HG03354 (cell line): ENCODE results near the gene SLC25A6.
A peak's percentile ranks its signal among the peaks of the same experiment; 100 is the strongest.
"Not testable (repeated sequence)": the region's sequence is repeated elsewhere in the genome, so short reads cannot be mapped to it uniquely, and the experiment has no call there.

Experiments used
- ATAC-seq: cut with Tn5 transposase; IDR thresholded peaks from one replicate; pipeline ENCODE4 v1.9.1; 2021; ENCODE audit warnings: mild to moderate bottlenecking; ENCODE audit not compliant: unreplicated experiment, poor library complexity, severe bottlenecking

The SLC25A6 gene

DNA sequence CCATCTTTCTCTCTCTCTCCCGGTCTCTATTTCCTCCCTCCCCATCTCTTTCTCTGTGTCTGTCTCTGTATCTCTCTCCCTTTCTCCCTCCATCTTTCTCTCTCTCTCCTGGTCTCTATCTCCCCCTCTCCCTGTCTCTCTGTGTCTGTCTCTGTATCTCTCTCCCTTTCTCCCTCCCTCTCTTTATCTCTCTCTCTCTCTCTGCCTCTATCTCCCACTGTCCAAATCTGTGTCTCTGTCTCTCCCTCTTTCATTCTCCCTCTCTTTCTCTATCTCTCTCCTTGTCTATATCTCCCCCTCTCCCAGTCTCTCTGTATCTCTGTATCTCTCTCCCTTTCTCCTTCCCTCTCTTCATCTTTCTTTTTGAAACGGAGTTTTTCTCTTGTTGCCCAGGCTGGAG lies 31.7 kb downstream of the SLC25A6 start:
- ATAC-seq = no peak

GRCh38 chrX:1359477-1359873 lies 32.4 kb downstream of the SLC25A6 start:
- no peak for ATAC-seq

DNA sequence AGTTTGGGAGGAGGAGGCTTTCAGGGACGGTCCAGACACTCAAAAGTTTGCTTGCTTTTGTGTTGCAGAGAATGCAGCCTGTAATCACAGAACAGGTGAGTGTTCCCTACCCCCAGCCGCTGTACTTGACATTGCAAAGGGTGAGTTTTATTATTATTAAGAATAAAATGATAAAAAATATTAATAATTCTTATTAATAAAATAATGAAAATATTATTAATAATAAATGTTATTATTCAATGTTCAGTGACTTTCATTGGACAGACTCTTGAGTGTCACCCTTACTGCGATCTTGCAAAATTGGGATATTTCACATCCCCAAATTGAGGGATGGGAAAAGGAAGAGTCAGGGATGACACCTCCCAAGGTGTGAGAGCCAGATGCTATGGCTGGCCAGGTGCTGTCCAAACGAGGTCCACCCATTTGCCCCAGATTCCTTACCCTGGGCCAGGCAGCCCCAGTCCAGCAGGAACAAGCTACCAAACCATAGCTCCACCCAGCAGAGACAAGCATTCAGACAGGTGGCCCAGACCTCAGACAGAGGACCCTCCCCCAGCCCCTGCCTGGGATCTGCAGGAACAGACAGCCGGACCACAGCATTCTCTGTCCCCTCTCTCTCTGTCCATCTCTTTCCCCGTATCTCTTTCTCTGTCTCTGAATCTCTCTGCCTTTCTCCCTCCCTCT lies 33.0 kb downstream of the SLC25A6 start:
- no peak for ATAC-seq

GRCh38 chrX:1357993-1358392 lies 33.9 kb downstream of the SLC25A6 start:
- no peak for ATAC-seq

DNA sequence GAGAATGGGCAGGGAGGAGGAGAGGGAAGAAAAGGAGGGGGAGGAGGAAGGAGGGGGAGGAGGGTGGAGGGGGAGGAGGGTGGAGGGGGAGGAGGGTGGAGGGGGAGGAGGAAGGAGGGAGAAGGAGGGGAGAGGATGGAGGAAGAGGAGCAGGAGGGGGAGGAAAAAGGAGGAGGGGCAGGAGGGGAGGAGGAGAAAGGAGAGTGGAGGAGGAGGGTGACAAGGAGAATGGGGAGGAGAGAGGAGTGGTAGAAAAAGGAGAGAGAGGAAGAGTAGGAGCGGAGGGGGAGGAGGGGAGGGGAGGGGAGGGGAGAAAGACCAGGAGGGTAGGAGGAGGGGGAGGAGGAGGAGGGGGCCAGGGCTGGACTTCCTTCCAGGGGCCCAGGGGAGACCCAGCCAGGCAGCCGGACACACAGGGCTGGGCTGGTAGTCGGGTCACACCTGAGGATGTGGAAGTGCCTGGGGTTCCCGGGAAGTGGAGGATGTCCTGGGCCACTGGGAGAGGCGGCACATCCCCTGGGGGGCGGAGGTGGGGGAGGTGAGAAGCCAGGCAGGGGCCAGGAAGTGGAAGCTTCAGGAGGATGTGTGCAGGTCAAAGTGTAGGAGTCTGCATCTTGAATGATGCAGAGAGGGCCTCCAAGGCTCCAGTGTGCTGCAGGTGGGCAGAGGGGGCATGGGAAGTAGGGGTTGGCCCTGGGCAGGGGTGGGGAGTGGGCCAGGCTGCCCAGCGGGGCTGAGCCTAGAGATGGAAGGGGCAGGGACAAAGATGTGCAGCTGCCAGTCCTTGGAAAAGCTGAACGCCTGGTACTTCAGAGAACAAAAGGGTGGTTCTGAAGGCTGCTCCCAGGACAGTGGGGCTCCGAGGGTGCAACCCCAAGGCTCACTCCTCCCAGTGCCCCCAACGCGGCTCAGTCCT lies 36.5 kb downstream of the SLC25A6 start:
- ATAC-seq = no peak

GRCh38 chrX:1354036-1355019 lies 37.6 kb downstream of the SLC25A6 start:
- ATAC-seq = no peak

- no peak for ATAC-seq
These were observed 39.8 kb downstream of the SLC25A6 start for GRCh38 chrX:1351981-1352714.

DNA sequence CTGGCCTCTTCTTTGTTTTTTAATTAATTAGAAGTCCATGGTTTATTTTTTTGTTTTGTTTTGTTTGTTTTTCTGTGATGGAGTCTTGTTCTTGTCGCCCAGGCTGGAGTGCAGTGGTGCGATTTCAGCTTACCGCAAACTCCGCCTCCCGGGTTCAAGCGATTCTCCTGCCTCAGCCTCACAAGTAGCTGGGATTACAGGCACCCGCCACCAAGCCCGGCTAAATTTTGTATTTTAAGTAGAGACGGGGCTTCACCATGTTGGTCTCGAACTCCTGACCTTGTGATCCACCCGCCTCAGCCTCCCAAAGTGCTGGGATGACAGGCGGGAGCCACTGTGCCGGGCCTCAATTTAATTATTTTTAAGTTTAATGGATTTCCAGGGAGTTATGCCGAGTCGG lies 42.3 kb downstream of the SLC25A6 start:
- not testable (repeated sequence) for ATAC-seq

DNA sequence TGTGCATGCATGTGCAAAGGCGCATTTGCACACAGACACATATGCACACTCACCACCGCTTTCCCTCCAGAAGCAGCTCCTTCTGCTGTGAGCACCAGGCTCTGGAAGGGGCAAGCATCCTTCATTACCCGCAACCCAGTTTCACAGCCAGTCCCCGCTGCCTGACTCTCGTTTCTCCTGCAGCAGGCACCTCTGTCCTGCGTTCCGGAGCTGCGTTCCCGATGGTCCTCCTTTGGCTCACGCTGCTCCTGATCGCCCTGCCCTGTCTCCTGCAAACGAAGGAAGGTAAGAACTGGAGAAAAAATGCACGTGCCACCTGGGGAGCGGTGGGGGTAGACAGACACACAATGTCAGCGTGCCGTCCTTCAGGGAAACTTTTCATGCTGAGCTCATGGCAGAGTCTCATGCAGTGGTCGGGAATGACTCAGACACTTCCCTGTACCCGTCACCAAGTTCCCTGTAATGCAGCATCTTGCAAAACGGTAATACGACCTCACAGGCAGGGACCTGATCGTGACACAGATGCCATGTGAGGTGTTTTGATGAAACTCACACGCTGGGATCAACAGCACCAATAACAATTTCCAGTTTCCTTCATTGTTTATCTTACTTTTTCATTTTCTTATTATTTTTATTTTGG lies 50.2 kb downstream of the SLC25A6 start:
- no peak for ATAC-seq

GRCh38 chrX:1336948-1337779 lies 54.7 kb downstream of the SLC25A6 start:
- peak; percentile 46 for ATAC-seq

DNA sequence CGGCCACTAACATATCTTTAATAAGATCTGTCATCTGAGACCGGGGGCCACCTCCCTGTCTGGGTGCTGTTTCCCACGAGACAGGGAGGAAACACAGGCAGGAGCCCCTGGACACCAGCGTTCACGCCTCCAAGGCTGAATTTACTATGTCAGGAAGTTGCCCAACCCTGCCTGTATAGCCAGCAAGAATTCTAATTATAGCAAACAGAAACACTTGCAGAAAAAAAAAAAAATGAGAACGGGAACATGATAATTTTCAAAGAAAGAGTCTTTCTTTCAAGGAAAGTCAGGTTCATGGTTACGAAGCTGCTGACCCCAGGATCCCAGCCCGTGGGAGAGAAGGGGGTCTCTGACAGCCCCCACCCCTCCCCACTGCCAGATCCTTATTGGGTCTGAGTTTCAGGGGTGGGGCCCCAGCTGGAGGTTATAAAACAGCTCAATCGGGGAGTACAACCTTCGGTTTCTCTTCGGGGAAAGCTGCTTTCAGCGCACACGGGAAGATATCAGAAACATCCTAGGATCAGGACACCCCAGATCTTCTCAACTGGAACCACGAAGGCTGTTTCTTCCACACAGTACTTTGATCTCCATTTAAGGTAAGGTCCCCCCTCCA lies 55.5 kb downstream of the SLC25A6 start, which contains the start of gene IL3RA:
Gene IL3RA, plus strand, starts transcription at position 455 of the 613 bp plus-strand sequence. CDS start 4,981 bp downstream, outside the sequence.
- ATAC-seq = peak; percentile 68
